HG03135 (cell line): ENCODE data around the gene ACYP2.
A peak's percentile ranks its signal among the peaks of the same experiment; 100 is the strongest.
"Not testable (repeated sequence)": the region's sequence is repeated elsewhere in the genome, so short reads cannot be mapped to it uniquely, and the experiment has no call there.

Source experiments
- ATAC-seq: cut with Tn5 transposase; IDR thresholded peaks from one replicate; pipeline ENCODE4 v1.9.1; 2021; ENCODE audit warnings: mild to moderate bottlenecking, moderate library complexity; ENCODE audit not compliant: unreplicated experiment

Gene ACYP2

GRCh38 chr2:54097124-54097523 lies 18.3 kb upstream of the ACYP2 start:
- ATAC-seq = no peak

- ATAC-seq = no peak
Observed at GRCh38 chr2:54099370-54099769, 16.0 kb upstream of the ACYP2 start.

GRCh38 chr2:54099829-54100585 lies 15.4 kb upstream of the ACYP2 start:
- peak; percentile 78 for ATAC-seq

- ATAC-seq = no peak
Observed at GRCh38 chr2:54100772-54101171, 14.6 kb upstream of the ACYP2 start.

GRCh38 chr2:54103454-54104314 lies 11.7 kb upstream of the ACYP2 start:
- peak; percentile 46 for ATAC-seq

- no peak for ATAC-seq
Observed at GRCh38 chr2:54106631-54107454, 8.6 kb upstream of the ACYP2 start.

- no peak for ATAC-seq
Observed at GRCh38 chr2:54107455-54107764, 8.0 kb upstream of the ACYP2 start.

GRCh38 chr2:54107903-54108615 lies 7.4 kb upstream of the ACYP2 start:
- ATAC-seq = no peak

GRCh38 chr2:54109848-54110247 lies 5.6 kb upstream of the ACYP2 start:
- ATAC-seq = no peak

GRCh38 chr2:54114479-54114878 lies 936 bp upstream of the ACYP2 start:
- not testable (repeated sequence) for ATAC-seq

- no peak for ATAC-seq
Observed at GRCh38 chr2:54114936-54115283, 505 bp upstream of the ACYP2 start.

GRCh38 chr2:54116598-54116997 lies 1.2 kb downstream of the ACYP2 start:
- ATAC-seq = not testable (repeated sequence)

- ATAC-seq = no peak
Observed at GRCh38 chr2:54120950-54121349, 5.5 kb downstream of the ACYP2 start.

- no peak for ATAC-seq
Observed at GRCh38 chr2:54122171-54122935, 6.9 kb downstream of the ACYP2 start.

- ATAC-seq = no peak
Observed at GRCh38 chr2:54122939-54123338, 7.5 kb downstream of the ACYP2 start.

- not testable (repeated sequence) for ATAC-seq
Observed at GRCh38 chr2:54127174-54127573, 11.8 kb downstream of the ACYP2 start.

- no peak for ATAC-seq
Observed at GRCh38 chr2:54133056-54133455, 17.6 kb downstream of the ACYP2 start.

- ATAC-seq = no peak
Observed at GRCh38 chr2:54139210-54139609, 23.8 kb downstream of the ACYP2 start.

GRCh38 chr2:54143780-54144179 lies 28.4 kb downstream of the ACYP2 start:
- ATAC-seq = no peak

GRCh38 chr2:54148391-54148790 lies 33.0 kb downstream of the ACYP2 start:
- no peak for ATAC-seq
